SK-N-SH treated with all-trans-retinoic acid at 6 μM for 48 hours (cell line): Measurements from ENCODE around the gene NEUROD1.

ENCODE experiments used
- ARNTL ChIP-seq: fragments of 450-650 bp; formaldehyde crosslinking; IDR thresholded peaks from 2 replicates; pipeline ENCODE4 v1.5.0; 2020; ENCODE audit warnings: low read depth, mild to moderate bottlenecking, moderate library complexity, borderline replicate concordance
- CSRNP3 ChIP-seq: fragments of 250-450 bp; sonication (Bioruptor Pico); IDR thresholded peaks from 2 replicates; pipeline ENCODE4 v1.5.1; 2021; ENCODE audit warnings: mild to moderate bottlenecking, moderate library complexity
- RARB ChIP-seq: fragments of 250-450 bp; sonication (Bioruptor Pico); IDR thresholded peaks from 2 replicates; pipeline ENCODE4 v1.8.0; 2021; ENCODE audit warnings: mild to moderate bottlenecking, moderate library complexity
- TCF4 ChIP-seq: fragments of 250-450 bp; sonication (Bioruptor Pico); IDR thresholded peaks from 2 replicates; pipeline ENCODE4 v1.8.0; 2021; ENCODE audit warnings: mild to moderate bottlenecking, moderate library complexity, borderline replicate concordance
- ZFP30 ChIP-seq: fragments of 450-650 bp; formaldehyde crosslinking; IDR thresholded peaks from 2 replicates; pipeline ENCODE4 v1.5.0; 2022; ENCODE audit warnings: mild to moderate bottlenecking, moderate library complexity

GRCh38 chr2:181648478-181649155, 31.7 kb downstream of the NEUROD1 start:
- TF ChIP-seq RARB, result no peak
- TF ChIP-seq CSRNP3 (CRISPR knock-in tag), result no peak
- TF ChIP-seq ARNTL (CRISPR knock-in tag), result no peak
- TF ChIP-seq TCF4 (CRISPR knock-in tag), result no peak
- TF ChIP-seq ZFP30, result no peak
